Keratinocyte (primary cell): ENCODE measurements around the gene TVP23C.
"Not testable (repeated sequence)": the region's sequence is repeated elsewhere in the genome, so short reads cannot be mapped to it uniquely, and the experiment has no call there.

Source experiments
- EZH2 ChIP-seq: IDR thresholded peaks from one replicate; pipeline ENCODE4 v1.6.1; 2012; ENCODE audit warnings: inconsistent platforms, mild to moderate bottlenecking, low read length, moderate library complexity
- TF ChIP-seq, protein P1 (sequence below), 3 experiments: IDR thresholded peaks in 1 of 3; conservative IDR thresholded peaks in 1 of 3; optimal IDR thresholded peaks in 1 of 3; 2 replicates in 2 of 3; 3 replicates in 1 of 3; pipeline versions ENCODE3 to v1.5.1; 2011; ENCODE audit warnings: low read length in 3 of 3, mild to moderate bottlenecking in 3 of 3, moderate library complexity in 2 of 3, control low read depth in 1 of 3, inconsistent platforms in 1 of 3; ENCODE audit not compliant: insufficient read depth in 2 of 3; ENCODE audit errors: extremely low read depth in 1 of 3

DNA sequence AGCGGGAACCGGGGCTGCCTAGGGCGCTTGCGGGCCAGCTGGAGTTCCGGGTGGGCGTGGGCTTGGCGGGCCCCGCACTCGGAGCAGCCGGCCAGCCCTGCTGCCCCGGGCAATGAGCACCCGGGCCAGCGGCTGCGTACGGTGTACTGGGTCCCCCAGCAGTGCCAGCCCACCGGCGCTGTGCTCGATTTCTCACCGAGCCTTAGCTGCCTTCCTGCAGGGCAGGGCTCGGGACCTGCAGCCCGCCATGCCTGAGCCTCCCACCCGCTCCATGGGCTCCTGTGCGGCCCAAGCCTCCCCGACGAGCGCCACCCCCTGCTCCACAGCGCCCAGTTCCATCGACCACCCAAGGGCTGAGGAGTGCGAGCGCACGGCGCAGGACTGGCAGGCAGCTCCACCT, 57.6 kb downstream of the TVP23C start:
- TF ChIP-seq, protein P1, sequence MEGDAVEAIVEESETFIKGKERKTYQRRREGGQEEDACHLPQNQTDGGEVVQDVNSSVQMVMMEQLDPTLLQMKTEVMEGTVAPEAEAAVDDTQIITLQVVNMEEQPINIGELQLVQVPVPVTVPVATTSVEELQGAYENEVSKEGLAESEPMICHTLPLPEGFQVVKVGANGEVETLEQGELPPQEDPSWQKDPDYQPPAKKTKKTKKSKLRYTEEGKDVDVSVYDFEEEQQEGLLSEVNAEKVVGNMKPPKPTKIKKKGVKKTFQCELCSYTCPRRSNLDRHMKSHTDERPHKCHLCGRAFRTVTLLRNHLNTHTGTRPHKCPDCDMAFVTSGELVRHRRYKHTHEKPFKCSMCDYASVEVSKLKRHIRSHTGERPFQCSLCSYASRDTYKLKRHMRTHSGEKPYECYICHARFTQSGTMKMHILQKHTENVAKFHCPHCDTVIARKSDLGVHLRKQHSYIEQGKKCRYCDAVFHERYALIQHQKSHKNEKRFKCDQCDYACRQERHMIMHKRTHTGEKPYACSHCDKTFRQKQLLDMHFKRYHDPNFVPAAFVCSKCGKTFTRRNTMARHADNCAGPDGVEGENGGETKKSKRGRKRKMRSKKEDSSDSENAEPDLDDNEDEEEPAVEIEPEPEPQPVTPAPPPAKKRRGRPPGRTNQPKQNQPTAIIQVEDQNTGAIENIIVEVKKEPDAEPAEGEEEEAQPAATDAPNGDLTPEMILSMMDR (optimal IDR thresholded peaks at IDR 0.05 in 1 of 3, IDR thresholded peaks at IDR 0.05 in 1 of 3, conservative IDR thresholded peaks at IDR 0.05 in 1 of 3; ENCODE audit: extremely low read depth in 1 of 3, insufficient read depth in 2 of 3, low read length in 3 of 3): not testable (repeated sequence)
- not testable (repeated sequence) for TF ChIP-seq EZH2
